ENCODE data around the gene GFOD1. TPM values are rescaled to one million over a fixed set of nuclear protein-coding genes. Genes with fewer than 3 reads are reported as not detected.

GFOD1 gene
- total RNA-seq, 1 experiment from 2014 or later: 6.1 TPM

GRCh38 chr6:13454286-13455221 is 32.8 kb downstream of the GFOD1 start:
- H3K23ac ChIP-seq (ENCODE audit: insufficient read length, low read depth, low read length): no peak overlapping the region
- no peak overlapping the region for H3T11ph ChIP-seq (ENCODE audit: low read length)
- H4K5ac ChIP-seq (ENCODE audit: insufficient read length, low read depth, low read length): no peak overlapping the region
- H3K23me2 ChIP-seq (ENCODE audit: insufficient read length, low read depth, low read length, poor library complexity, severe bottlenecking): no peaks in the 10 kb centered on the region
- H2BK5ac ChIP-seq (ENCODE audit: insufficient read length, low read length): no peak overlapping the region
- no peak overlapping the region for H2BK15ac ChIP-seq (ENCODE audit: low read depth, low read length)
- H3K9ac ChIP-seq (ENCODE audit: extremely low read depth, insufficient read length, low read length): no peak overlapping the region
- H3K4me1 ChIP-seq (ENCODE audit: insufficient read depth, low read length): no peaks in the 10 kb centered on the region
- no peaks in the 10 kb centered on the region for H3K27me3 ChIP-seq (ENCODE audit: insufficient read depth, low read length)
- H3K79me1 ChIP-seq (ENCODE audit: insufficient read depth, low read depth, low read length, poor library complexity, severe bottlenecking): no peaks in the 10 kb centered on the region
- Mint-ChIP-seq H3K27me3 (ENCODE audit: low read depth) (no peaks in the 10 kb centered on the region), H3K4me3 (no peak overlapping the region), H3K36me3 (ENCODE audit: insufficient read depth in 1 of 3, low read depth in 3 of 3) (peaks cover 4 to 5% (median 5%) of the 10 kb centered on the region in 3 experiments; a peak in 4 of 7 replicates), H3K27ac (peak overlapping the region in 2 of 3 experiments; percentile 87 to 88; a peak in 4 of 7 replicates), H3K4me1 (peaks cover 13 to 21% of the 10 kb centered on the region in 2 experiments; a peak in 3 of 4 replicates), H3K9me3 (peaks cover 4% of the 10 kb centered on the region in 2 experiments; a peak in 3 of 5 replicates)
- no peak overlapping the region for H3K27ac ChIP-seq (ENCODE audit: insufficient read length, low read depth, low read length)
- no peak overlapping the region for H3K56ac ChIP-seq (ENCODE audit: insufficient read length, low read depth, low read length)
- no peak overlapping the region for H2BK20ac ChIP-seq (ENCODE audit: low read depth, low read length, poor library complexity, severe bottlenecking)
- H3K14ac ChIP-seq (ENCODE audit: insufficient read depth, low read length): peak overlapping the region; percentile 29; the same call in 1 of the 2 replicates
- no peaks in the 10 kb centered on the region; the same call in 1 of the 2 replicates for H3K79me2 ChIP-seq (ENCODE audit: insufficient read depth, low read length)
- H3K9me3 ChIP-seq (ENCODE audit: control insufficient read depth, low read depth, low read length): no peaks in the 10 kb centered on the region
- DNase-seq: no peak
- WGBS (ENCODE audit: extremely low coverage, insufficient read length, low lambda C conversion rate): no CpG with 5 or more reads among the region's 11 CpGs
- no peak overlapping the region for H2BK120ac ChIP-seq (ENCODE audit: low read depth, low read length, poor library complexity, severe bottlenecking)
- H3K4me2 ChIP-seq (ENCODE audit: insufficient read depth, insufficient read length, low read length): no peak overlapping the region
- H2BK12ac ChIP-seq (ENCODE audit: insufficient read length, low read depth, low read length): no peak overlapping the region
- no peak for TF ChIP-seq CTCF (conservative IDR thresholded peaks at IDR 0.05)
- H3K18ac ChIP-seq (ENCODE audit: insufficient read length, low read depth, low read length): no peak overlapping the region
- H4K8ac ChIP-seq (replicated peaks; ENCODE audit: insufficient read length, low read depth, low read length): no peak overlapping the region
- H4K91ac ChIP-seq (ENCODE audit: insufficient read length, low read depth, low read length): no peak overlapping the region
- no peaks in the 10 kb centered on the region for H4K20me1 ChIP-seq (ENCODE audit: control insufficient read depth, insufficient read depth, insufficient read length)
- no peak overlapping the region for H2AK5ac ChIP-seq (ENCODE audit: insufficient read length, low read length)
- H3K4ac ChIP-seq (ENCODE audit: low read depth, low read length): no peak overlapping the region
- H2AFZ ChIP-seq (ENCODE audit: low read length): no peak overlapping the region
